NCI-H345 (cell line): ENCODE data around the gene KDM4C.
"Not testable (repeated sequence)": the region's sequence is repeated elsewhere in the genome, so short reads cannot be mapped to it uniquely, and the experiment has no call there.

Experiments
- DNase-seq: peaks from one replicate; lab custom pipeline; 2025; lab: John Stamatoyannopoulos, UW

KDM4C gene

GRCh38 chr9:6757456-6758247, at the start of gene KDM4C:
TSS of gene KDM4C (plus strand) at chr9:6757973. CDS start at chr9:6792989, 35,016 bp downstream.
- peak; percentile 96 for DNase-seq

DNA sequence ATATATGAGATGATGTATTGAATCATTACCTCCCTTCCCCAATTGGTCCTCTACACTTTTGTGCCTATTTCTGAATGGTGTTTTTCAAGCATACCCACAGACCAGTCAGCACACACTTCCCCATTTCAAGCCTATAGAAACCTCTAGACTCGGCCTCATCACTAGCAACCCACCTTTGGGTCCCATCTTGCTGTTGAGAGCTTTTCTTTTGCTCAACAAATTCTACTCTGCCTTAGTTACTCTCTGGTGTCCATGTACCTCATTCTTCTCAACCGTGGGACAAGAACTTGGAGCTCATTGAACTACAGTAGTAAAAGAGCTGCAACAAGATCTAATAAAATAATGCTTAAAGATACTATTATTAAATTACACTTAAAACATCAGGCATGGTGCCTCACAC, 49.0 kb upstream of the KDM4C start:
- DNase-seq, result no peak

DNA sequence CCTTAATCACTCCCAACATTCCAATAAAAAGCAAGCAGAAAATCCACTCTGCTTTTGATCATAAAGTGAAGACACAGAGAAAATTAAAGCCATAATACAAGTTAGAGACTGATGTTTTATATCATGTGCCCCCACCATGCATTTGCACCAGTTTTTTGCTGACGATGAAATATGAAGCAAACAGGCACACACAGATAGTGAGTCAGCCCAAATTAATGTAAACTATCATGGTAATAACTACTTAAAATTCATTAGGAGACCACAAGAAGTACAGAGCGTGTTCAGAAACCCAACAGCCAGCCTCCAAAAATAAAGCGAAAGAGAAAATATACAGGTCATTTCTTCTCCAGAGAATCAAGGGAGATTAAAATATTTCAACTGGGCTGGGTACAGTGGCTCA, 46.4 kb upstream of the KDM4C start:
- DNase-seq, result no peak

- no peak for DNase-seq
These were observed 45.7 kb upstream of the KDM4C start for GRCh38 chr9:6712041-6712440.

GRCh38 chr9:6714176-6714575, 43.6 kb upstream of the KDM4C start:
- no peak for DNase-seq

DNA sequence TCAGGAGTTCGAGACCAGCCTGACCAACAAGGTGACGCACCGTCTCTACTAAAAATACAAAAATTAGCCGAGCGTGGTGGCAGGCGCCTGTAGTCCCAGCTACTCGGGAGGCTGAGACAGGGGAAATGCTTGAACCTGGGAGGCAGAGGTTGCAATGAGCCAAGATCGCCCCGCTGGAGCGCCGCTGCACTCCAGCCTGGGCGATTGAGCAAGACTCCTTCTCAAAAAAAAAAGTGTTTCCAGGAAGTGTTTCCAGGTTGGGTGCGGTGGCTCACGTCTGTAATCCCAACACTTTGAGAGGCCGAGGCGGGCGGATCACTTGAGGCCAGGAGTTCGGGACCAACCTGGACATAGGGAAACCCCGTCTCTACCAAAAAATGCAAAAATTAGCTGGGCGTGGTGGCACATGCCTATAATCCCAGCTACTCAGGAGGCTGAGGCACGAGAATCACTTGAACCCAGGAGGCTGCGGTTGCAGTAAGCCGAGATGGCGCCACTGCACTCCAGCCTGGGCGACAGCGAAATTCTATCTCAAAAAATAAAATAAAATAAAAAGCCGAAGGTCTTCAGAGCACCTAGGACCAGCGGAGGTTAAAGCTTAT, 42.5 kb upstream of the KDM4C start:
- not testable (repeated sequence) for DNase-seq

- peak; percentile 88 for DNase-seq
These were observed 41.8 kb upstream of the KDM4C start for GRCh38 chr9:6715755-6716643.

DNA sequence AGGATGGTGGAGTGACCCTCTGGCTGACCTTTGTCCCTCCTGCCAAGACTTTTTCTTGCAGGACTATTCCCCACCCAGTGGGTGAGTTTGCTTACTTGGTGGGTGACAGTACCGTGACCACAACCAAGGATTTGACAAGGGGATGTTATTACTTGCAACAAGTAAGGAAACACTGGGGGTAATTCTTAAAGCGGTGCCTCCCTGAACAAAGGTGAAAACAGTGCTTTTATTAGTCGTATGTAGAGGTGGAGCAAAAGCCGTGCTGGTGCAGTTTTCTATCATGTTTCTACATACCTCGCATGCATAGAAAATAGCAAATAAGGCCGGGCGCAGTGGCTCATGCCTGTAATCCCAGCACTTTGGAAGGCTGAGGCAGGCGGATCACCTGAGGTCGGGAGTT, 41.0 kb upstream of the KDM4C start:
- no peak for DNase-seq

DNA sequence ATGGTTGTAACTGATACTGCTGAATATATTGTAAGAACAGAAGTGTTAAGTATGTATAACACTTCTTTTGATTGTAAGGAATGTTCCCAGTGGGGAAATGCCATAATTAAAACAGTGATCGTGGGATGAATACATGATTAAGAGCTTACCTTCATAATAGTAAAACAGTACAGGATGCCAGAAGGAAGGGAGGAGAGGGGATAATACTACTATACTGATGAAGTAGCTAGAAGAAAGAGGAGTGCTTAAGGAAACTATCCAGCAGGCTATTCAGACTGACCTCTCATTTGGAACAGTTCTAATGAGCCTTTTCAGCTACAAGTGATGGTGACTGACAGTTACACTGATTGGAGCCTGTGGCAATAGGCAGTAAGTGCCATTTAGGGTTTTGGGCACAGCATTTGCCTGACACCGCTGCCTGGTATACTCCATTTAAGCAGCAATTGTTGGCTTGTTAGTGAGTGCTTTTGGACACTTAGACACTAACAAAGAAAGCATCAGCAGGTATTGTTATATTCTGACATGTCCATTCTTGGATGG, 33.8 kb upstream of the KDM4C start:
- no peak for DNase-seq

DNA sequence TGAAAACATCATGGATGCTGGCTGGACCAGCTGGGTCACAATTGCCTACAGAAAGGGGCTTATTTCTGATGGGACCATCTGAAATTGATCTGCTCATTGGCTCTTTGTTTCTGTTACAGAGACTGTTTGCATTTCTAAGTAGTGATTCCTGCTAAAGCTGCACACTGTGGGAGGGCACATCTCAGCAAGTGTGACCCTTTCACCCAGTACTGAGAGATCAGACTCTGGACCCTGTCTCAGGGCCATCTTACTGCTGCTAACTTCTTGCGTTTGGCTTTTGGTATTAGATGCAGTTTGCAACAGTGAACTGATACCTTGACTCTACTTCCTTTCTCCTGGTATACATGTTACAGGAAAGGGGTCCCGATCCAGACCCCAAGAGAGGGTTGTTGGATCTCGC, 24.5 kb upstream of the KDM4C start:
- no peak for DNase-seq

- DNase-seq, result no peak
These were observed 23.9 kb upstream of the KDM4C start for GRCh38 chr9:6733831-6734230.

- DNase-seq, result no peak
These were observed 22.4 kb upstream of the KDM4C start for GRCh38 chr9:6735422-6735821.

GRCh38 chr9:6739218-6739617, 18.6 kb upstream of the KDM4C start:
- DNase-seq, result no peak

- DNase-seq, result not testable (repeated sequence)
These were observed 8.9 kb upstream of the KDM4C start for GRCh38 chr9:6748861-6749260.

DNA sequence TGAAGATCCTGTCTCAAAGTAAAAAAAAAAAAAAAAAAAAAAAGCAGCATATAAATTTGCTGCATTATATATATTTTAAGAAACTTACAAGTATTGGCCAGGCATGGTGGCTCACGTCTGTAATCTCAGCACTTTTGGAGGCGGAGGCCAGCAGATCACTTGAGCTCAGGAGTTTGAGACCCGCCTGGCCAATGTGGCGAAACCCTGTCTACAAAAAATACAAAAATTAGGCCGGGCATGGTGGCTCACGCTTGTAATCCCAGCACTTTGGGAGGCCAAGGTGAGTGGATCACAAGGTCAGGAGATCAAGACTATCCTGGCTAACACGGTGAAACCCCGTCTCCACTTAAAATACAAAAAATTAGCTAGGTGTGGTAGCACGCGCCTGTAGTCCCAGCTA, 2.9 kb upstream of the KDM4C start:
- not testable (repeated sequence) for DNase-seq

DNA sequence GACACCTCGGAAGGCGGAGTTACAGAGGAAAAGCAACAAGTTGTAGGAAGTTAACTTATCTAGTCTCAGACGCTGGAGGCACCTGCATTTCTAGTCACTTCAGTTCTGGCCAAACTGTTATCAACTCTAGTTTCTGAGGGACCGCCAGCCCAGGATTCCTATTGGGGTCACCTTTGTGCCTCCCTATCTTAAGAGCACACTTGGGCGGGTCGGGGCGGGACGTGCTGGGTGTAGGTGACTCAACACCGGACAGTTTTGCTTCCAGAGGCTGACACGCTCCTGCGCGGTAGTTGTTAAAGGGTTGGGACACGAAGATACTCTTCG, 679 bp upstream of the KDM4C start:
- peak; percentile 54 for DNase-seq

- DNase-seq, result peak; percentile 36
These were observed 400 bp downstream of the KDM4C start for GRCh38 chr9:6758248-6758497.

DNA sequence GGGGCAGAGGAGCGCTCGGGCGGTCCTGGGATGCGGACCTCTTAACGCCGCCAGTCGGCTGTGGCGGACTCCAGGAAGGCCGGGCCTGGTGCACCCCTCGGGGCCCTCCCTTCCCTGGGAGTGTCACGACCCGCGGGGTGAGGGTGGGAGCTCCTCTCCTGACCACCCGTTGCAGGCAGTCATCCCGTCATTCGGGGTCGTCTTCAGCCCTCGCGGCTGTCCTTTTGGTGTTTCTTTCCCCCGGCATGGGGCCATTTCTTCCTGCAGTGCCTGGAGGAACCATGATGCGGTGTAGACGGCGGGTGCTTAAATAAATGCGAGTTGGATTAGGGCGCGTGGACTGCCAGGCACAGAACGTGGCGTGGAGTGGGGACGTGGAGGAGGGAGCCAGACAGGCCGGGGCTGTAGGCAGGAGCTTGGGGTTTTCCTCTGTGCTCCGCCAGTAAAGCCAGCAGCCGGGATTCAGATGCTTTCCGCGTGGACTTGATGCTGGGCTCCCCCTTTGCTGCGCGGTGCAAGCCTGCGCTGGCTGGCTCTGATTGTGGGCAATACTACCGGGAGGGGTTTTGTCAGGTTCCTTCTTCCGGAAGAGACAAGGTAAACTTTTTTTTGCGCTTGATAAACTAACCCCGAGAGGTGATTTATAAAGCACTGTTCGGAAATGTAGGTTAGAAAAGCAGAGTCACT, 868 bp downstream of the KDM4C start:
- peak; percentile 26 for DNase-seq

DNA sequence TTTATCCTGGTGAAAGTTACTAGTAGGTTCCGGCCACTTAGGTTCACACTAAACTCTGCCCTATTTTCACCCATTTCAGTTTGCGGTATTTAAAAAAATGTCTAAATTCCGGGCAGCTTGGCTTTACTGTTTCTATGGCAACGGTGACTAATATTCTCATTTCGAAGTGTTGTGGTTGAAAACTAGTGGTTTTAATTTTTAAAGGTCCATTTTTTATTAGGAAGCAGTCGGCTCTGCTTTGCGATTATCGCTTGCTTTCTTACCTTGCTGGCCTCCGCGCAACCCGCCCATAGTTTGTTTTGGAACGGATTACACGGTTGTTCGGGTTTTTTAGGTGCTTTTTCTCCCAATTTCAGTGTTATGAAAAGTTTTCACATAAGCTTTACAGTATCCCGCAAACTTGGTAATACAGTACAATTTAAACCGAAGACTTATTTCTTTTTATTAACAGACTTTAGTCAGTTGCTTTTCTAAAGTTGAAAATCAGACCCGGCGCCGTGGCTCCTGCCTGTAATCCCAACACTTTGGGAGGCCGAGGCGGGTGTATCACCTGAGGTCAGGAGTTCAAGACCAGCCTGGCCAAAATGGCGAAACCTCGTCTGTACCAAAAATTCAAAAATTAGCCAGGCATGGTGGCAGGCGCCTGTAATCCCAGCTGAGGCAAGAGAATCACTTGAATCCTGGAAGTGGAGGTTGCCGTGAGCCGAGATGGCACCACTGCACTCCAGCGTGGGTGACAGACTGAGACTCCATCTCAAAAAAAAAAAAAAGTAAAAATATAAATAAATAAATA, 1.6 kb downstream of the KDM4C start:
- DNase-seq, result no peak

- DNase-seq, result no peak
These were observed 3.5 kb downstream of the KDM4C start for GRCh38 chr9:6761306-6761705.

DNA sequence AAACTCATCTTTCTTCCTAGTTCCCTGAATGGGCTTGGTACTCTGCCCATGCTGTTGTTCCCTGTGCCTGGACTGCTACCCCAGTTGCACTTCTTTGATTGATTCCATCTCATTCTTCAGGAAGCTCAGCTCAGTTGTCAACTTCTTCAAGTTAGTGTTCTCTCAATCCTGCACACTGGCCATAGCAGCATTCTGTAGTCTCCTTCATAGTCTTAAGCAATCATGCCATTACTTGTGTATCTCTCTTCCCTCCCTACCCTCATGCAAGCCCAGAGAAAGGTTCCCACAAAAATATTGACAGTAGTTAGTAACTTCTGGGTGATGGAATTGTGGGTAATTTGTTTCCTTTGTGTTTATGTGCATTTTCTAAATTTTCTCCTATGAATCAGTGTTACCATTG, 5.5 kb downstream of the KDM4C start:
- DNase-seq, result no peak

DNA sequence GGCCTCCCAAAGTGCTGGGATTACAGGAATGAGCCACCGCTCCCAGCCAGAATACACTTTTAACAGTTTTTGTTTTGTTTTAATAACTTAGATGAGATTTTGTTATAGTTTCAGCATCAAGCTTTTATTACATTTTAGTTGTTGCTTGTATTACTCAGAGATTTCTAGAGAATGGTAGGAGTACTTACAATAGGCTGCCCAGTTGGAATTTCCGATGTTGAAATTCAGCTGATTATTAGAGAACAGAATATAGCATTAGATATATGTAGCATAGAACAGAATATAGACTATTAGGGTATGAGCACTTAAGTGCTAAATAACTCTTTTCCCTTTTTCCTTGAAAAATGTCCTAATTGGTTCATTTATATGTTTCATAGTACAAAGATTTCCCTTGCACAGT, 6.2 kb downstream of the KDM4C start:
- no peak for DNase-seq
